ENCODE measurements around the gene UBTD1. TPM values are rescaled to one million over a fixed set of nuclear protein-coding genes. Genes with fewer than 3 reads are reported as not detected.
A peak's percentile ranks its signal among the peaks of the same experiment; 100 is the strongest.
"Not testable (repeated sequence)": the region's sequence is repeated elsewhere in the genome, so short reads cannot be mapped to it uniquely, and the experiment has no call there.

The UBTD1 gene
- total and polyA plus RNA-seq, 3 donors from 2014 or later: 74.1 to 143 (median 111) TPM

DNA sequence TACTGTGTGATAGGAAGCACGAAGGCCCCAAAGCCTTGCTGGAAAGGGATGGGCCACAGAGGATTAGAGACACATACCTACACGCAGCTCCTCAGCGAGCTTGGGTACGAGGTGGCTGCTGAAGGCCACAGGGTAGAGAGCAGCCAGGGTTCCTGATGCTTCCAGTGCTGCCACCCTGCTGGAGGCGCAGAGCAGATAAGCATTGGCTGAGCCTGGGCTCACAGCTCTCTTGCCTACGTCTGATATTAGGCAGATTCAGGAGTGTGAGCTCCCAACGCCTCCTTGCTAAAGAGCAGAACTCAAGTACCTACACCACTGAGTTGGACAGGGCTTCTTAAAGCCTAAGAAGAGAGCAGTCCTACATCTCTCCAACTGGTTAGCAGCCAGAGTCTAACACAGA lies 32.7 kb upstream of the UBTD1 start:
- no peaks in the 10 kb centered on the region for H3K9me3 ChIP-seq
- H3K27ac ChIP-seq: no peak overlapping the region
- H3K27me3 ChIP-seq: no peaks in the 10 kb centered on the region
- TF ChIP-seq, protein P1, sequence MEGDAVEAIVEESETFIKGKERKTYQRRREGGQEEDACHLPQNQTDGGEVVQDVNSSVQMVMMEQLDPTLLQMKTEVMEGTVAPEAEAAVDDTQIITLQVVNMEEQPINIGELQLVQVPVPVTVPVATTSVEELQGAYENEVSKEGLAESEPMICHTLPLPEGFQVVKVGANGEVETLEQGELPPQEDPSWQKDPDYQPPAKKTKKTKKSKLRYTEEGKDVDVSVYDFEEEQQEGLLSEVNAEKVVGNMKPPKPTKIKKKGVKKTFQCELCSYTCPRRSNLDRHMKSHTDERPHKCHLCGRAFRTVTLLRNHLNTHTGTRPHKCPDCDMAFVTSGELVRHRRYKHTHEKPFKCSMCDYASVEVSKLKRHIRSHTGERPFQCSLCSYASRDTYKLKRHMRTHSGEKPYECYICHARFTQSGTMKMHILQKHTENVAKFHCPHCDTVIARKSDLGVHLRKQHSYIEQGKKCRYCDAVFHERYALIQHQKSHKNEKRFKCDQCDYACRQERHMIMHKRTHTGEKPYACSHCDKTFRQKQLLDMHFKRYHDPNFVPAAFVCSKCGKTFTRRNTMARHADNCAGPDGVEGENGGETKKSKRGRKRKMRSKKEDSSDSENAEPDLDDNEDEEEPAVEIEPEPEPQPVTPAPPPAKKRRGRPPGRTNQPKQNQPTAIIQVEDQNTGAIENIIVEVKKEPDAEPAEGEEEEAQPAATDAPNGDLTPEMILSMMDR (IDR thresholded peaks at IDR 0.05): no peak
- TF ChIP-seq POLR2A (IDR thresholded peaks at IDR 0.05): no peak
- no peaks in the 10 kb centered on the region for H3K4me1 ChIP-seq
- WGBS, 2 donors: 57 to 79% methylated on average over 7 of the region's 7 CpGs
- DNase-seq: no peak
- intact Hi-C loops (cut with DNase I; ENCODE audit: low total_unique reads): loop anchor here (10.0 kb wide), 1 partner anchor 79 kb away; no protein-coding TSS in a partner anchor
- no peaks in the 10 kb centered on the region for H3K36me3 ChIP-seq (ENCODE audit: low read depth, missing control alignments)
- no peak overlapping the region for H3K4me3 ChIP-seq

DNA sequence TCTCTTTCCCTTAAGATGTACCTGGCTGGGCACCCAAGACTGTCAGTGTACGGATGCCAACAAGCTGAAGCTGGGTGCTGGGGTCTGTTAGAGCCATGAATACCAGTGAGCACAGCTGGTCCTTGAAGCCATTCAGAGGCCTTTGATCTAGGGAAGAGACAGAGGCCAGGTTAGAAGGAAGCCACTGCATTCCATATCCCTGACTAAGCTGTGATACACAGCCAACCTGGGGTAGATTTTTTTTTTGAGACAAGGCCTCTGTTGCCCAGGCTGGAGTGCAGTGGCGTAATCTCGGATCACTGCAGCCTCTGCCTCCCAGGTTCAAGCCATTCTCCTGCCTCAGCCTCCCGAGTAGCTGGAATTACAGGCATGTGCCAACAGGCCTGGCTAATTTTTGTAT lies 32.0 kb upstream of the UBTD1 start:
- Histone ChIP-seq H3K36me3 (ENCODE audit: low read depth, missing control alignments) (no peaks in the 10 kb centered on the region), H3K27me3 (no peaks in the 10 kb centered on the region), H3K4me1 (no peaks in the 10 kb centered on the region), H3K4me3 (no peak overlapping the region), H3K27ac (no peak overlapping the region), H3K9me3 (no peaks in the 10 kb centered on the region)
- TF ChIP-seq, protein P1 (IDR thresholded peaks at IDR 0.05): no peak
- no peak for TF ChIP-seq POLR2A (IDR thresholded peaks at IDR 0.05)
- DNase-seq: no peak
- intact Hi-C loops (cut with DNase I; ENCODE audit: low total_unique reads): loop anchor here (10.0 kb wide), 1 partner anchor 78 kb away; no protein-coding TSS in a partner anchor
- WGBS, 2 donors: 85 to 93% methylated on average over 1 to 4 of the region's 4 CpGs

DNA sequence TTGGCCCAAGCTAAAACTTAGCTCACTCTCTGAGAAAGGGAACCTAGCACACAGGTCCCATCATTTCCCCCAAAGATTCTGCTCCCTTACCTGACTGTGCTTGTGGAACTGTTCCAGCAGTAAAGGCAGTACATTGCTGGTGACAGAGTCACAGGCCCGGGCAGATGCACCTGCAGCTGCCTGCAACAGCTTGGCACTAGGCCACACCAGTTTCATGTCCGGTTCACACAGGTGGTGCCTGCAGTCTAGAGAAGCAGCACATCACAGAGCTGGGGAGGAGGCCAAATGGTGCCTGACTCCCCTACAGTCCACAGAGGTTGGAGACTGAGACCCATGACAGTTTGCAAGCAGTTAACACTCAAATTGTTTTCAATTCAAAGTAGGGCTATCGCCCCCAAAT lies 30.6 kb upstream of the UBTD1 start:
- H3K36me3 ChIP-seq (ENCODE audit: low read depth, missing control alignments): no peaks in the 10 kb centered on the region
- H3K4me1 ChIP-seq: no peaks in the 10 kb centered on the region
- no peak for DNase-seq
- no peaks in the 10 kb centered on the region for H3K9me3 ChIP-seq
- intact Hi-C loops (cut with DNase I; ENCODE audit: low total_unique reads): loop anchor here (10.0 kb wide), 1 partner anchor 77 kb away; no protein-coding TSS in a partner anchor
- H3K27ac ChIP-seq: no peak overlapping the region
- TF ChIP-seq, protein P1 (IDR thresholded peaks at IDR 0.05): no peak
- TF ChIP-seq POLR2A (IDR thresholded peaks at IDR 0.05): no peak
- no peak overlapping the region for H3K4me3 ChIP-seq
- no peaks in the 10 kb centered on the region for H3K27me3 ChIP-seq
- WGBS, 2 donors: 70 to 84% methylated on average over 3 of the region's 3 CpGs

DNA sequence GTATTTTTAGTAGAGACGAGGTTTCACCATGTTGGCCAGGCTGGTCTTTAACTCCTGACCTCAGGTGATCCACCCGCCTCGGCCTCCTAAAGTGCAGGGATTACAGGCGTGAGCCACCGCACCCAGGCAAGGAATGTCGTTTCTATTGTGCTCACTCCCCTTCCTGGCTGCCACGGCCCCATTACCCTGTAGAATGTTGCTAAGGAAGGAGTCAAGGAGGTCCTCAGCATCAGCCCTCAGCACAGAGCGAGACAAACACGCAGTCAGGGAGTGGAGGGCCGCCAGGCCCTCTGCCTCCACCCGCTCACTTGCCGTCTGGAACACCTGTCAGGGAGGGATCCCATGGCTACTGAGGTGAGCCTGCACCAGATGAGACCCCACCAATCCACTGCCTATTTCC lies 29.9 kb upstream of the UBTD1 start:
- not testable (repeated sequence) for H3K27ac ChIP-seq; H3K27me3 ChIP-seq; DNase-seq; H3K4me3 ChIP-seq; H3K36me3 ChIP-seq (ENCODE audit: low read depth, missing control alignments); H3K9me3 ChIP-seq; H3K4me1 ChIP-seq
- 92 to 96% methylated on average over 8 to 12 of the region's 12 CpGs for WGBS, 2 donors
- intact Hi-C loops (cut with DNase I; ENCODE audit: low total_unique reads): loop anchor here (10.0 kb wide), 1 partner anchor 76 kb away; no protein-coding TSS in a partner anchor

DNA sequence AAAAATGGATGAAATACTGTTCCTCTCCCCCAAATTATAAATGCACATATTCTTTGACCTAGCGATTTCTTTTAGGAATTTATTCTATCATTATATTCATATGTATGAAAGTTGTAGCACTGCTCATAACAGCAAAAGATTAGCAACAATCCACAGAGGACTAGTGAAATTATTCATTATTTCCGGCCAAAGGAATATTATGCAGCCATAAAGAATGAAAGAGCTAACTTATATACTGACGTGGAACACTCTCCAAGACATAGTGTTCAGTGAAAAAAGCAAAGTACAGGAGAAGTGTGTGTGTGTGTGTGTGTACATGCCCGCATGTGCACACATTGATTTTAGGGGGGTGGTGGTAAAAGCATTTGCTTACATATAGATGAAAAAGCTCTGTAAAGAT lies 23.8 kb upstream of the UBTD1 start:
- Histone ChIP-seq H3K27me3 (no peaks in the 10 kb centered on the region), H3K4me3 (no peak overlapping the region), H3K36me3 (ENCODE audit: low read depth, missing control alignments) (peaks cover 7% of the 10 kb centered on the region), H3K4me1 (peaks cover 19% of the 10 kb centered on the region), H3K9me3 (no peaks in the 10 kb centered on the region), H3K27ac (peak overlapping the region; percentile 4 to 32)
- 91 to 93% methylated on average over 4 of the region's 4 CpGs for WGBS, 2 donors
- no peak for DNase-seq
- intact Hi-C loops (cut with DNase I; ENCODE audit: low total_unique reads): no loop called here
- TF ChIP-seq, protein P1 (IDR thresholded peaks at IDR 0.05): no peak
- TF ChIP-seq POLR2A (IDR thresholded peaks at IDR 0.05): no peak
